Activated effector memory CD4-positive, alpha-beta T cell treated with anti-CD3 and anti-CD28 coated beads, Interleukin-2, amount 50 U/mL, for 16 hours (primary cell): Measurements from ENCODE around the gene COPB2.

ENCODE experiments used
- DNase-seq: peaks from one replicate; pipeline ENCODE4 v3.0.0-alpha.2; 2020

COPB2 gene

DNA sequence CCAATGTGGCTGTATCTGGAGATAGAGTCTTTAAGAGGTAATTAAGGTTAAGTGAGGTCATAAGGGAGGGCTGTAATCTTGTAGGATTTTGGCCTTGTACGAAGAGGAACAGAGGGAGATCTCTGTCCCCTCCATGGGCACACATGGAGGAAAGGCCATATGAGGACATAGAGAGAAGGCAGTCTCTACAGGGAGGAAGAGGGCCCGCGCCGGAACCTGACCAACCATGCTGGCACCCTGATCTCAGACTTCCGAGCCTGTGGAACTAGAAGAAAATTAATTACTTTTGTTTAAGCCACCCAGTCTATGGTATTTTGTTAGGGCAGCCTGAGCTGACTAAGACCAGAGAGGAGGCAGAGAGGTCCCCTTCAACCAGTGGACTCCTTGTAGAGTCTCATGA, 63.3 kb downstream of the COPB2 start:
- DNase-seq = no peak

DNA sequence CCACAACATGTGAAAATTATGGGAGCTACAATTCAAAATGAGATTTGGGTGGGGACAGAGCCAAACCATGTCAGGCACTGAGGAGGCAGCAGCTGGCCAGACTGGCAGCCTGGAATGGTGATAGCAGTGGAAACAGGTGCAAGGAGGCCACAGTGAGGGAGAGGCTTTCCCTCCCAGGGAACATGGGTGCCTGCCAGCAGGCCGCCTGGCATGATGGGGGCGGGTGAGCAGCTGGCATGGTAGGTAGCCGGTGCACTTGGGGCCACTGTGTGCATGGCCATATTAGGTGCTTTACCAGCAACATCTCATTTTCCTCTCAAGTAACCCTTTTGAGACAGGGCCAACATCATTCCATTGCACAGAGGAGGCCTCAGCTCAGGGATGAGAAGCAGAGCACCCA, 63.9 kb downstream of the COPB2 start:
- DNase-seq = no peak

DNA sequence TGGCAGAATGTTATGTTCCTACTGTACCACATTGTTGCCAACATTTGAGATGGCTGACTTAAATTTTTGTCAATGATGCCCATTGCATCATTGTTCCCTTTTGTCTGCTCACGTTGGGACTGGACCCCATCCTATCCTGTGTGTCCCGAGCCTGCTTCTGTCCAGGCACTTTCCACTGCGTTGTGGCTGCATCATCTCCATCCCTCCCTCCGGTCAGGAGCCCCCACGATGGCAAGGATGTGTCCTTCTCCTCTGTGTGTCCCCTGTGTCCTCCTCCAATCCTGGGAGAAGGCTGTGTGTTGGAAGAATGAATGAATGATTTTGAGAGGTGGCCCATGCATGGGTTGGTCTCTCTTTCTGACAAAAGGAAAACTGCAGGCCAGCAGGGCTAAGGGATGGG, 65.0 kb downstream of the COPB2 start:
- no peak for DNase-seq

DNA sequence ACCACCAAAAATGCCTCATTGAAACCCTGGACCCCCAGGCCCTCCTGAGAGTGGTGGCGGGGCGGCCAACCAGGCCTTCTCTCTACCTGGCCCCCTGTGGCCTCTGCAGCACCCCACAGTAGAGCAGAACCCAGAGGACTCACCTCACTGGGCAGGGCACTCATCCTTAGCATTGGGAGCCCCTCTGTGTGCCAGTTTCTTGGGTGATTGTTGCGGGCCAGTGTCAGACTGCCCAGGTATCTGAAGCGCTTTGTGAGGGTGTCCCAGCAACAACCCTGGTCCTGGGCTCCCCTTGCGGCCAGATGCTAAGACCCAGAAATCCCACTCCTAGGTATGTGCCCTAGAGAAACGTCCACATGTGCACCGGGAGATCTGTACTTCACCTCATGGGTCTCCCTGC, 66.3 kb downstream of the COPB2 start:
- no peak for DNase-seq

DNA sequence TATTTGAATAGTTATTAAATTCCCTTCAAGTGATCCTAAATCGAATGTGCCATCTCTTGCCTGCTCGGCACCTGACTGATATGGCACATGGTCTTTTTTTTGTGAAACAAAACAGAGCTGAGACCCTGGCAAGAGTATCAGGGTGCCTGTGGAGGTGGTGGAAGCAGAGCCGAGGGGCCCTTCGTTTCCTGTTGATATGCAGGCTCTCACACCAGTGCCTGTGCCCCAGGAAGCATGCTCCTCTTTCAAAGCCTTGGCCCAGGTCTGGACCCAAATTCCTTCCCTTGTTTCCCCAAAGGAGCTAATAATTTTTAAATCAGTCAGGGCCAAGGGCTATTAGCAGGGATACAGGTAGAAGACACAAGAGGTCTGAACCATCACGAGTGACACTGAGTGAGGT, 67.1 kb downstream of the COPB2 start:
- DNase-seq = no peak

DNA sequence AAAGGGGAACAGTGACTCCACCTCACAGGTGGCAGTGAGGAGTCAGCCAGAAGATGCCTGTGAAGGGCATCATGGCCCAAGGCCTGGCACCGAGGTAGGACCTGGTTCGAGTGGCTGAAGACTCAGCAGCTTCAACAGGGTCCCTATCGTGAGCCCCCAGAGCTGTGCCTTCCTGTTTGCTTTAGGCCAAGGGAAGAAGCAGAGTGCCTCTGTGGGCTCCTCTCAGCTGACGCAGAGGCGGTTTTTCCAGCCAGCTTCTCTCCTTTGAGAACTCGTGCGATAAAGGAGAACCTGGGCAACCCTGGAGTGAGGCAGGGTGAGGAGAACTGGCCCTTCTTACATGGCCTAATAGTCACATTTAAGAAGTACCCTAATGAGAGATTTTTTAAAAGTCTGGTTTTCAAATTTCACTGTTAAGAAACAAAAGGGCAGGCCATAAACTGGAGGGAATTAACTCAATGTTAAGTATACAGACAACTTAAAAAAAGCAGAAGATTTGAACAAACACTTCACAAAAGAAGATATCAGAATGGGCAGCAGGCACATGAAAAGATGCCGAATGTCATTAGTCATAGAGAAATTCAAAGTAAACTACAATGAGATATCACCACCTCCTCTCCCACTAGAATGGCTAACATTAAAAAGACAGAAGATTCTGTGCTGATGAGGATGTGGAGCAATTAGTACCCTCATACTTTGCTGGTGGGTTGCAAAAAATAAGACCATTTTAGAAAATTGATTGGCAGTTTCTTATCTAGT, 68.7 kb downstream of the COPB2 start:
- no peak for DNase-seq

DNA sequence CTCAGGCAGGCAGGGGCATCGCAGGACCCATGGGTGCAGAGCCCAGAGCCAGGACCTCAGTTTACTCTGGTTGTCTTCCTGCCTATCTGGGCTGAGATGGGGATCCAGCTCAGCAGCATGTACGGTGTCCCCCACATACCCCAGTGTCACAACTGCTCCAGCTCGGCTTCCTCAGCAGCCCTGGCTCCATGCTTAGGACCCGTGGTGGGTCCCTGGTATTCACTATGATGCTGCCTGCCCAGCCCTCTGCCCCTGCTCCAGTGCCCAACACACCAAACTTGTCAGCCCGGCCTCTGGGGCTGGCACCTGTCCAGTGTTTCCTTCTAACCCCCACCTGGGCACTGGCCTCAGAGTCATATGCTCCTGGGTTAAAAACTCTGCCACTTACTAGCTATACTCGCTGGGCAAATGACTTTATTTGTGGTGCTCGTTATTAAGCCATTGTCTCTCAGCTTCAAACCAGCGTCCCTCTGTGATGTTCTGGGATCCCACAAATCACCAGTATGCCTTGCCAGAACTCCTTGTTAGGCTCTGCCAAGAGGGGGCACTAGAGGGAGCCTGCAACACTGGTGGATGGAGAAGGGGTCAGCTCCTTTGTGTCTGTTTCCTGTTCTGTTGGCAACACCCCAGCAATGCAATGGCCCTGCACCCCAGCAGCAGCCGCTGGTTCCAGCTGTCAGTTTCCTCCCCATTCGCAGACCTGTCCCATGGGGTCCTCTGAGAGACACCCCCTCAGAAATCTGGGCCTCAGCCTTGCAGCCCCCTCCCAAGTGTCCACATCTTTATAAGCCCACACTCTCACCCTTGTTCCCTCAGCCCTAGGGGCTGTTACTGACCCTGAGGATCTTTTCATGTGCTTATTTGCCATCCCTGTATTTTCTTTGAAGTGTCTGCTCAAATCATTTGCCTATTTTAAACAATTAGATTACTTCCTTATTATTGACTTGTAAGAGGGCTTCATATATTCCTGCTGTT, 69.7 kb downstream of the COPB2 start:
- DNase-seq = no peak

DNA sequence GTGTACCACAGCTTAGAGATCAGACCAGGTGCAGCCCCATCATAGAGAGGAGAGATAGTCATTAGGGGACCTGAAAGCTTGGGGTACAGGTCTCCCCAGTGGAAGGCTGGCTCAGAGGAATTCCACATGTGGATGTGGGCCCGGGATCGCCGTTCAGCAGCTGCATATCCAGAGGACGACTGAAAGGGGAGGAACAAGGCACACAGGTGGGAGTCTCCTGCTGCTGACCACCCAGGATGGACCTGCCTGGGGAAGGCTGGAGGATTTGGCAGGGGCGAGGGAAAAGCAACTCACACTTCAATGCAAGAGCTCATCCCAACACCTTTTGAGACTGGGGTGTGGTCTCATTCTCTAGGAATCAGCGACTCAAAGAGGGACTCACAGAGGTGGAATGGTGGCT, 70.6 kb downstream of the COPB2 start:
- no peak for DNase-seq

DNA sequence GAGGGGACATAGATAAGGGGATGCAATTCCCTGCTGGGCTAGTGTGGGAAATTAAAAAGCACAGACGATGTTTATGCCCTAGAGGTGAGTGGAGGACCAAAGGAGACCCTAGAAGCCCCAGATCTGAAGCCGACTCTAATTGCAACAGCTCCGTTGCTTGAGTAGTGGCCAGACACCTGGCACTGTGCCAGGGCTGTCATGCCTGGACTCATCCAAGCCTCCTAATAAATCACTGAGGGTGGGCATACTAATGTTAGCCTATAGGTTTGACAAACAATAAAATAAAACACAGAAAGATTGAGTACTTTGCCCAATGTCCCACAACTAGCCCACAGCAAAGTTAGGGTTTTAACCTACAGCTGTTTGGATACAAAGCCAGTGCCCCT, 71.0 kb downstream of the COPB2 start:
- no peak for DNase-seq

DNA sequence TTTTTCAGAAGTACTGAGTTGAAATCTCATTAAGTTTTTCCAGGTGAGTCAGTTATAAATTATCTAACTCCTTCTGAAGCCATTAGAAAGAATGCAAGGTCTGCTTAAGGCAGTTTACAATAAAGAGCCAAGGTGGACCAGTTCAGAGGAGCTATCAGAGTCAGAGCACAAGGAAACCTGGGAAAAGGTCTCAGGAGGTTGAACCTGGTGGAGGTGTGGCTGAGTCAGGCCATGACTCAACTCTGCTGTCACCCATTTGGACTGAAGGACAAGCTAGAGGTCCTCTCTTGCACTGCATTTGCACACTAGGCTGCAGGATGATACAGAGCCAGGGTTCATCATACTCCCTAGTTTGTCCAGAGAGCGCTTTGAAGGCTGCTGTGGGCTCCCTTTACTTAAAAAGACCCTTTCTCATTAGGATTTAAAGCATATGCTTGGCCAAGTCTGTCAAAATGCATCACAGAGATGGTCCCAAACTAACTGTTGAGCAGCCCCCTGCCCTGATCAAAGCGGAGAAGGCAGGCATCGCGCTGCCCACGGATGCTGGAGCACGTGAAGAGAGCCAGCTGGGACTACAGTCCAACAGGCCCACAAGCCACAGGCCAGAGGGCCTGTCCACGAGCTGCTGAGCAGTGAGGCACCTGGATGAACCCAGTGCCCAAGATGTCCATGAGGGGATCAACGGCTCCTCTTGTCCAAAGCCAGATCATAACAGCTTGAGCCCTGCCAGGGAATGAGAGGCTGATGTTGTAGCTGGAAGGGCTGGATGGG, 71.6 kb downstream of the COPB2 start:
- no peak for DNase-seq

DNA sequence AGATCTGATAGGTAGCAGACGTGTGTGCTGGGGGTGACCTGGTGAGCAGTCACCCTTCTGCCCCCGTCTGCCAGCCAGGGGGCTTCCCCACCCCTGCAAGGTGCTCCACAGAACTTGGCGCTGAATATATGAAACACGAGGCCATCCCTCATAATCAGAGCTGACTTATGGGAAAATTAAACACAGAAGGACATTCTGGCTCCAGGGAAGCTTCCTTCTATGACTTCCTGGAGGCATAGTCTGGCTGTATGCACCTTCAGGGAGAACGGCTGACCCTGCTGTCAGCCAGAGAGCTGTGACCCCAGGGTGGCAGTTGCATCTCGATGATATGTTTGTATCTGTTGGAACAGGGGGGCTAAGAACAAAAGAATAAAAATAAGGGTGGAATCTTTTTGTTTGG, 72.2 kb downstream of the COPB2 start:
- no peak for DNase-seq

DNA sequence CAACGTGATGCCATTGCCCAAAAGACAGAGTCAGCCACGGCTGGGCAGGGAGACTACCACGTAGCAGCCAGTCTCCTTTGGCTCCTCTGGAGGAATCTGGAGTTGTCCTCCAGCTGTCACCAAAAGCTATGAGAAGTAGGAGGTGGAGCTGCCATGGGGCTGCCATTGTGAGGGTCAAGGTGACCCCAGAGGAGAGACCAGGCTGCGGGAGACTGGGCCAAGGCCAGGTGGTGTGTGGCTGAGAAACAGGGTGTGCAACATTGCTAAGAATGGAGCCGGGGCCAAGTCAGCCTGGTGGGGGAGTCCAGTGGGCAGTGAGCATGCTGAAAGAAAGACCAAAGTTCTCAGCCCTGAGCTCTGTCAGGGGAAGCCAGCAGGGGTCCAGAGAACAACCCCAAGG, 75.5 kb downstream of the COPB2 start:
- DNase-seq = no peak

DNA sequence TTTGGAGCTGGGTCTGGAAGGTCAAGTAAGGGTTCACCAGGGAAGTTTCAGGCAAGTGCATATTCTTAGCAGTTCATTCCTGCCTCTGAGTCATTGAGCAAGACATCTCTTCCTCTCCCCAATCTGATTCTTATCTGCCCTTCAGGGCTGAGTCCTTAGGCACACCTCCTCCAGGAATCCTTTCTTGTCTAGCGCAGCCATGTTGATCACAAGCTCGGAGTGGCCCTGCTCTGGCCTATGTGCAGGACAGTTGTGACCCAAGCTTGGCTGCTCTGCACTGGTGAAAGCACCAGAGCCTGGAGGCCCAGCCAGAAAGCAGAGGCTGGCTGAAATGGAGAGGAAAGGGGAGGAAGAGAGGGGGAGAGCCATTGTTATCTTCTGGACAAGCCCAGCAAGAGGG, 76.5 kb downstream of the COPB2 start:
- no peak for DNase-seq

DNA sequence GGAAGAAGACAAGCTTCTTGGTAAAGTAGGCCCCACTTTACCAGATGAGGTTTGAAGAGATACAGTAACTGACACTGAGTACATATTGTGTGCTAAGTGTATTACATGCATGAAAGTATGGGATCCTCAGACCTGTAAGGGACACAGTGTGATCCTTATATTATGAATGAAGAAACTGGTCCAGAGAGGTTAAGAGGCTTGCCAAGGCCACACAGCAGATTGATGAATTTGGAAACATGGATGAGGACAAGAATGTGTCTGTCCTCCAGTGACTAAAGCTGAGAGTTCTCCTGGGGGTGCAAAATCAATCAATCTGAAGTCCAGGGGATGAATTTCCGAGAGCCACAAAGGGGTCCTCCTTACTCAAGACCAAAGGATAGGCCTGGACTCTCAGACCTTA, 77.0 kb downstream of the COPB2 start:
- DNase-seq = no peak

DNA sequence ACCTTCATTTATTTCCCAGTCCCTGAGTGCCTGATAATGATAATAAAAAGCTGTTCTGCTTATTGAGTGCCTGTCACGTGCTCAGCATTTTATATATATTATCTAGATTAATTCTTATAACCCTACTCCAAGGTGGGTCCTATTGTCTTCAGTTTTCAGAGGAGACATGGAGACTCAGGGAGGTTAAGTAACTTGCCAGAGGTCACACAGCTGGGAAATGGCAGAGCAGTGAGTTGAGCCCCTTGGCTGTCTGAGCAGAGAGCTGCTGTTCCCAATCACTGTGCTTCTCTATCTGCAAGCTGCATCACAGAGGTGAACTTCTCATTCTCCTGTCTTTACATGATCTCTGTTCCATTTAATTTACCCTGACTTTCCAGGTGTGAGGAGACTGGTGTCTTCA, 77.9 kb downstream of the COPB2 start:
- peak; percentile 17 for DNase-seq

DNA sequence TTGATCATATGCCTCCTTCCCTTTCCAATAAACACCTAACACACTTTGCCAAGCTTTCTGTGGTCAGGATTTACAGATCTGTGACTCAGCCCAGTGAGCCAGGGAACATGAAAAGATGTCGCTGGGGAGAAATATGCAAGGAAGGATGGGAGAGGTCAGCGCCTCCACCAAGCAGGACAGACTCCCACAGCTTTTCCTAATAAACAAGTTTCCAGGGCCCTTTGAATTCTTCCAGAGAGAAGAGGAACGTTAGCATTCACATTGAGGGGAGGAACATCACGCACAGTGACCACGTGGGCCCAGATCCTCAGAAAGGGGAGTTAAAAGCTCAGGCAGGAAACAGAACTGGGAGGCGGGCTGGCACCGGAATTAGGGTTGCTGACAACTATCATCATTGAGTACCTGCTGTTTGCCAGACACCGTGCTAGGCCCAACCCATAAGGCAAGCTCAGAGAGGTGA, 78.9 kb downstream of the COPB2 start:
- DNase-seq = peak; percentile 19

DNA sequence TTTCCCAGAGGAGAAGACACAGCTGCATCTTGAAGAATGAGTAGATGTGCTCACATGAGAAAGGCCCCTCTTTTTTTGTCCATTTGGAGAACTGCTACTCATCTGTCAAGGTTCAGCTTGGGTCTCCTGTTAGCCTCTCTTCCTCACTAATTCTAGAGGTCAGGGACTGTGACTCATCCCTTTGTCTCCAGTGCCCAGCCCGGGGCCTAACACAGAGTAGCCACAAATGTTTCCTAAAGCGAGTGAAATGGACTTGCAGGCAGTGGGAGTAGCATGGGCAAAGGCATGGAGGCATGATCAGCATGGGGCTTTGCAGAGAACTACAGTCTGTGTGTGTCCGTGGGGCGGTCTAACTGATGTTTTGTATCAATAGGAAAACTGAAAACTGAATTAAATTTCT, 79.6 kb downstream of the COPB2 start:
- DNase-seq = peak; percentile 33

DNA sequence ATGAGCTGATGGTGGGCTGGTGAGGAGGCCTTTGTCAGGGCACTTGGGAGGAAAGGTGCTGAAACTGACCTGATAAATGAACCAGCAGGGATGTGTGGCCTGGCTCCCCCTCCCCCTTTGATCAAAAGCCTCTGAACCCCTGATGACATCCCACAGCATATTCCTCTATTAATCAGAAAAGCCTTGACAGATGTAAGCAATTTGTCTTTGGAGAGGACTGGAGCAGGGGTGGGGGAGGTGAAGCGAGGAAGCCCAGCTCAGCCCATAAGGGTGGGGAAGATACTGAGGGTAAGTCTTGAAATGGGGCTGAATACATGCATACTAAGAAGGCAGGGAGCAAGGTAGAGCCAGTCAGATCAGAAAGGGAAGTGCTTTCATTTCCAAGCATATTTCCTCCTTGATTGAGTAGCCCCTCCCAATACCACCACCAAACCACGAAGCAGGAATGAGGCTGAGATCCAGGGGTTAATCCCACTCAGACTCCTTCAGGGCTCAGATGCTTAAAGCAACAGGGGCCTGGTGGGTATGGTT, 80.3 kb downstream of the COPB2 start:
- no peak for DNase-seq

DNA sequence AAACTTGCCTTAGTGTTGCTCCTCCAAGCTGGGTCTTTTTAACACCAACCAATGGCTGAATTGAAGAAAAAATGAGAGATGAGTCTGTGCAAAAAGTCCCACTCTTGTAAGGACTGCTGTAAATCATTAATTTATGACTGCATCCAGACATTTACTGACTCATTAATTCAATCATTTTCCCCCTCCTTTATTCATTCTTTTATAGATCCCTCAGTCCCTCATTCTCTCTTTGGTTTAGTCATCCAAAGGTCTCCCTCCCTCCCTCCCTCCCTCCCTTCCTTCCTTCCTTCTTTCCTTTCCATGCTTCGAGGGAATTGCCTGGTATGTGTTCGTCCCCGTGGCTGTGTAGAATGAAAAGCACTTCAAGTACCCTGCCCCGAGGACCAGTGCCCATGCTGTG, 80.9 kb downstream of the COPB2 start:
- DNase-seq = no peak

DNA sequence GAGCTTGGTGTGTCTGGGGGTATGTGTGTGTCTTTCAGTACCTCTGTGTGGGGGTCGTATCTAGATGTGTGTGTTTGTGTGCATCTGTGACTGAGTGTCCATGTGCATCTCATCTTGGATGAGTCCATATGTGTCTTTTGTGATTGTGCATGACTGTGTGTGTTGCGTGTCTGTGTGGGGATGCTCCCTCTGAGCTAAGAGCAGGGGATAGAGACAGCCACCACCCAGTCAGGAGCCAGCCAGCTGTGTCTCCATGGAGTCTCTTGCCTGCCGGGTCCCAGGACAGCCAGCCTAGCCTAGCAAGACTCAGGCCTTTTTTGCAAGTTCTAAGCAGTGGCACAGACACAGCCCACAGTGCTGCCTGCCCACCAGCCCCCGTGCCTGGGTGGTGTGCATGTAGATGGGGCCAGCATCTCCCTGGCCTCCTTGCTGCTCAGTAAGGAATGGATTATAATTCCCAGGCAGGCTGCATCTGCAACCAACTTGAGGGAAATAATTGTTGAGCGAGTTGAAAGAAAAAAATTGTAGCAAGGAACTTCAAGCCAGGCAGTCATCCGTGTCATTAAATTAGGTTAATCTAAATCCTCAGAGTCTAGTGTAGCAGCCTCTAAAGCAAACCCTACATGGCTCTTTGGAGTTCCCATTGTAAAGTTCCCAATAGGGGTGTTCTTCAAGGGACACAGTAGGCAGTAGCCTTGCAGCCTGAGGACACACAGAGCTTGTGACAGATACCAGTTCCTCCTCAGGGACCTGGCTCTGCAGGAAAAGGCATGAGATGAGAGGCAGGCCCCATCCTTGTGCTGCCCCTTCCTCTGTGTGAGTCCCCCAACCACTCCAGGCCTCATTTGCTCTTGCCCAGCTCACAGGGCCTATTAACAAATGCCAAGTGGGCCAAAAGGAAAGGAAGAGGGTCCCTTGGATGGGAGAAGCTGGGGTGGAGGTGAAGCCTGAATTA, 81.6 kb downstream of the COPB2 start:
- DNase-seq = no peak
